ENCODE measurements around the gene CPXM2. TPM values are rescaled to one million over a fixed set of nuclear protein-coding genes. Genes with fewer than 3 reads are reported as not detected.

Gene CPXM2
- total and polyA plus RNA-seq, 2 experiments from 2014 or later = 14.8 to 19.8 TPM

GRCh38 chr10:123882681-123883445, 8.7 kb downstream of the CPXM2 start:
- H3K36me3 ChIP-seq (ENCODE audit: low read depth) = no peaks in the 10 kb centered on the region
- H3F3A ChIP-seq (ENCODE audit: insufficient read depth) = no peaks in the 10 kb centered on the region
- no peak overlapping the region for H2AFZ ChIP-seq
- WGBS, 2 experiments (ENCODE audit: low coverage in 1 of 2, low lambda C conversion rate in 2 of 2, missing lambda C conversion rate in 2 of 2) = 85 to 92% methylated on average over 10 of the region's 10 CpGs
- H3K27ac ChIP-seq = no peak overlapping the region
- 0 out of 2 replicates have a peak, but pooled peaks cover 6% of the 10 kb centered on the region for H3K4me1 ChIP-seq (ENCODE audit: insufficient read depth)
- no peaks in the 10 kb centered on the region for H3K9me3 ChIP-seq (ENCODE audit: low read depth)
- H3K9ac ChIP-seq = no peak overlapping the region
- H4K20me1 ChIP-seq (ENCODE audit: insufficient read depth) = no peaks in the 10 kb centered on the region
- TF ChIP-seq EZH2phosphoT487 (IDR thresholded peaks at IDR 0.05; ENCODE audit: insufficient read depth, low read depth) (no peak), EZH2 (IDR thresholded peaks at IDR 0.05; ENCODE audit: insufficient read depth, poor library complexity, severe bottlenecking) (no peak)
- H3K27me3 ChIP-seq (replicated peaks; ENCODE audit: insufficient read depth) = no peaks in the 10 kb centered on the region
- no peak overlapping the region for H3K4me2 ChIP-seq (ENCODE audit: unreplicated experiment)
- no peaks in the 10 kb centered on the region for H3K79me2 ChIP-seq (ENCODE audit: insufficient read depth)
- no peak overlapping the region for H3K4me3 ChIP-seq
- no peaks in the 10 kb centered on the region for H3K9me2 ChIP-seq (ENCODE audit: insufficient read depth)
- no peak for DNase-seq
- in situ Hi-C loops (cut with MboI) = no loop called here

- Histone ChIP-seq H3K27ac (no peak overlapping the region), H3K79me2 (ENCODE audit: insufficient read depth) (no peaks in the 10 kb centered on the region), H3F3A (ENCODE audit: insufficient read depth) (no peaks in the 10 kb centered on the region), H3K4me2 (ENCODE audit: unreplicated experiment) (no peak overlapping the region), H3K27me3 (replicated peaks; ENCODE audit: insufficient read depth) (no peaks in the 10 kb centered on the region), H3K36me3 (ENCODE audit: low read depth) (no peaks in the 10 kb centered on the region), H2AFZ (no peak overlapping the region), H3K4me3 (no peak overlapping the region), H4K20me1 (ENCODE audit: insufficient read depth) (no peaks in the 10 kb centered on the region), H3K9ac (no peak overlapping the region), H3K9me2 (ENCODE audit: insufficient read depth) (no peaks in the 10 kb centered on the region), H3K4me1 (ENCODE audit: insufficient read depth) (0 out of 2 replicates have a peak, but pooled peaks cover 6% of the 10 kb centered on the region), H3K9me3 (ENCODE audit: low read depth) (no peaks in the 10 kb centered on the region)
- in situ Hi-C loops (cut with MboI) = no loop called here
- WGBS, 2 experiments (ENCODE audit: low coverage in 1 of 2, low lambda C conversion rate in 2 of 2, missing lambda C conversion rate in 2 of 2) = 36 to 41% methylated on average over 4 of the region's 4 CpGs
- no peak for DNase-seq
- no peak for TF ChIP-seq EZH2 (IDR thresholded peaks at IDR 0.05; ENCODE audit: insufficient read depth, poor library complexity, severe bottlenecking)
- TF ChIP-seq EZH2phosphoT487 (IDR thresholded peaks at IDR 0.05; ENCODE audit: insufficient read depth, low read depth) = no peak
Observed at GRCh38 chr10:123882177-123882576, 9.4 kb downstream of the CPXM2 start.

GRCh38 chr10:123879606-123880257, 11.9 kb downstream of the CPXM2 start:
- WGBS, 2 experiments (ENCODE audit: low coverage in 1 of 2, low lambda C conversion rate in 2 of 2, missing lambda C conversion rate in 2 of 2) = 95 to 96% methylated on average over 9 to 10 of the region's 10 CpGs
- no peak overlapping the region for H3K4me2 ChIP-seq (ENCODE audit: unreplicated experiment)
- H3K27ac ChIP-seq = no peak overlapping the region
- DNase-seq = no peak
- H3K79me2 ChIP-seq (ENCODE audit: insufficient read depth) = no peaks in the 10 kb centered on the region
- H3F3A ChIP-seq (ENCODE audit: insufficient read depth) = no peaks in the 10 kb centered on the region
- H3K9me2 ChIP-seq (ENCODE audit: insufficient read depth) = no peaks in the 10 kb centered on the region
- H3K9ac ChIP-seq = no peak overlapping the region
- TF ChIP-seq EZH2phosphoT487 (IDR thresholded peaks at IDR 0.05; ENCODE audit: insufficient read depth, low read depth) (no peak), EZH2 (IDR thresholded peaks at IDR 0.05; ENCODE audit: insufficient read depth, poor library complexity, severe bottlenecking) (no peak)
- H3K4me1 ChIP-seq (ENCODE audit: insufficient read depth) = 0 out of 2 replicates have a peak, but pooled peaks cover 6% of the 10 kb centered on the region
- no peak overlapping the region for H2AFZ ChIP-seq
- in situ Hi-C loops (cut with MboI) = no loop called here
- no peaks in the 10 kb centered on the region for H3K27me3 ChIP-seq (replicated peaks; ENCODE audit: insufficient read depth)
- H3K9me3 ChIP-seq (ENCODE audit: low read depth) = no peaks in the 10 kb centered on the region
- H3K4me3 ChIP-seq = no peak overlapping the region
- no peaks in the 10 kb centered on the region for H3K36me3 ChIP-seq (ENCODE audit: low read depth)
- H4K20me1 ChIP-seq (ENCODE audit: insufficient read depth) = no peaks in the 10 kb centered on the region

GRCh38 chr10:123878666-123879303, 12.8 kb downstream of the CPXM2 start:
- no peak overlapping the region for H3K27ac ChIP-seq
- no peaks in the 10 kb centered on the region for H3K36me3 ChIP-seq (ENCODE audit: low read depth)
- 0 out of 2 replicates have a peak, but pooled peaks cover 6% of the 10 kb centered on the region for H3K4me1 ChIP-seq (ENCODE audit: insufficient read depth)
- no peaks in the 10 kb centered on the region for H3K9me2 ChIP-seq (ENCODE audit: insufficient read depth)
- no peak for TF ChIP-seq EZH2 (IDR thresholded peaks at IDR 0.05; ENCODE audit: insufficient read depth, poor library complexity, severe bottlenecking)
- TF ChIP-seq EZH2phosphoT487 (IDR thresholded peaks at IDR 0.05; ENCODE audit: insufficient read depth, low read depth) = no peak
- no peaks in the 10 kb centered on the region for H3K79me2 ChIP-seq (ENCODE audit: insufficient read depth)
- WGBS, 2 experiments (ENCODE audit: low coverage in 1 of 2, low lambda C conversion rate in 2 of 2, missing lambda C conversion rate in 2 of 2) = 71 to 73% methylated on average over 7 of the region's 7 CpGs
- no peaks in the 10 kb centered on the region for H3F3A ChIP-seq (ENCODE audit: insufficient read depth)
- H3K4me2 ChIP-seq (ENCODE audit: unreplicated experiment) = no peak overlapping the region
- peak; percentile 52 for DNase-seq
- no peaks in the 10 kb centered on the region for H3K9me3 ChIP-seq (ENCODE audit: low read depth)
- H2AFZ ChIP-seq = no peak overlapping the region
- no peak overlapping the region for H3K4me3 ChIP-seq
- in situ Hi-C loops (cut with MboI) = no loop called here
- H3K27me3 ChIP-seq (replicated peaks; ENCODE audit: insufficient read depth) = no peaks in the 10 kb centered on the region
- H3K9ac ChIP-seq = no peak overlapping the region
- H4K20me1 ChIP-seq (ENCODE audit: insufficient read depth) = no peaks in the 10 kb centered on the region
